ENCODE data around the gene IGSF21. TPM values are rescaled to one million over a fixed set of nuclear protein-coding genes. Genes with fewer than 3 reads are reported as not detected.

Gene IGSF21
- polyA plus RNA-seq, 1 donor (not counting 4 experiments of a cell fraction or from before 2014, with no cell fraction given), result not detected

GRCh38 chr1:18357622-18358230 lies 250.1 kb downstream of the IGSF21 start:
- no peak overlapping the region for H3K4me2 ChIP-seq (ENCODE audit: control insufficient read depth, extremely low read depth, insufficient read depth, low read depth, low read length)
- no peaks in the 10 kb centered on the region for H3K9me3 ChIP-seq (ENCODE audit: control insufficient read depth, low read depth, low read length)
- no peaks in the 10 kb centered on the region for H3K79me2 ChIP-seq (ENCODE audit: control insufficient read depth, insufficient read depth, low read length)
- H3K4me3 ChIP-seq (ENCODE audit: control insufficient read depth in 2 of 3, extremely low read depth in 1 of 3, insufficient read depth in 2 of 3, low read depth in 1 of 3, low read length in 3 of 3), result no peak overlapping the region
- no peak overlapping the region for H3K9ac ChIP-seq (ENCODE audit: control insufficient read depth, extremely low read depth, insufficient read depth, low read length)
- H3K27ac ChIP-seq (ENCODE audit: control insufficient read depth, insufficient read depth, low read length), result no peak overlapping the region
- no peak overlapping the region for H2AFZ ChIP-seq (ENCODE audit: control insufficient read depth, low read length)
- dilution Hi-C loops (cut with MboI; ENCODE audit: extremely low pct_ligation_motif_present, low sequenced_read_pairs), result no loop called here
- no peak for FAIRE-seq
- H3K9me1 ChIP-seq (ENCODE audit: control insufficient read depth, extremely low read depth, insufficient read depth, low read length), result no peaks in the 10 kb centered on the region
- no peaks in the 10 kb centered on the region for H3K27me3 ChIP-seq (ENCODE audit: control insufficient read depth, extremely low read depth, insufficient read depth, low read length)
- no peak for DNase-seq (ENCODE audit: low read depth, low spot score)
- H4K20me1 ChIP-seq (ENCODE audit: control insufficient read depth, extremely low read depth, insufficient read depth, low read length), result no peaks in the 10 kb centered on the region
- TF ChIP-seq CTCF (optimal IDR thresholded peaks at IDR 0.05 in 1 of 3, IDR thresholded peaks at IDR 0.05 in 1 of 3, conservative IDR thresholded peaks at IDR 0.05 in 1 of 3; ENCODE audit: extremely low read depth in 1 of 3, insufficient read depth in 2 of 3, low read length in 3 of 3), result no peak
- TF ChIP-seq EZH2 (IDR thresholded peaks at IDR 0.05; ENCODE audit: low read length), result no peak
- H3K36me3 ChIP-seq (ENCODE audit: control insufficient read depth in 2 of 2, extremely low read depth in 1 of 2, insufficient read depth in 2 of 2, low read length in 2 of 2), result no peaks in the 10 kb centered on the region
- H3K4me1 ChIP-seq (ENCODE audit: control insufficient read depth, extremely low read depth, insufficient read depth, low read length), result no peaks in the 10 kb centered on the region

- FAIRE-seq, result no peak
- H3K27ac ChIP-seq (ENCODE audit: control insufficient read depth, insufficient read depth, low read length), result no peak overlapping the region
Measured at GRCh38 chr1:18358600-18358999, 251.0 kb downstream of the IGSF21 start.

More at GRCh38 chr1:18358600-18358999, 251.0 kb downstream of the IGSF21 start:
- H3K9me3 ChIP-seq (ENCODE audit: control insufficient read depth, low read depth, low read length), result no peaks in the 10 kb centered on the region
- dilution Hi-C loops (cut with MboI; ENCODE audit: extremely low pct_ligation_motif_present, low sequenced_read_pairs), result no loop called here
- H3K27me3 ChIP-seq (ENCODE audit: control insufficient read depth, extremely low read depth, insufficient read depth, low read length), result no peaks in the 10 kb centered on the region
- no peak overlapping the region for H3K4me2 ChIP-seq (ENCODE audit: control insufficient read depth, extremely low read depth, insufficient read depth, low read depth, low read length)
- H3K9ac ChIP-seq (ENCODE audit: control insufficient read depth, extremely low read depth, insufficient read depth, low read length), result no peak overlapping the region
- H3K79me2 ChIP-seq (ENCODE audit: control insufficient read depth, insufficient read depth, low read length), result no peaks in the 10 kb centered on the region
- H4K20me1 ChIP-seq (ENCODE audit: control insufficient read depth, extremely low read depth, insufficient read depth, low read length), result no peaks in the 10 kb centered on the region
- H3K4me3 ChIP-seq (ENCODE audit: control insufficient read depth in 2 of 3, extremely low read depth in 1 of 3, insufficient read depth in 2 of 3, low read depth in 1 of 3, low read length in 3 of 3), result no peak overlapping the region
- H2AFZ ChIP-seq (ENCODE audit: control insufficient read depth, low read length), result no peak overlapping the region
- no peaks in the 10 kb centered on the region for H3K9me1 ChIP-seq (ENCODE audit: control insufficient read depth, extremely low read depth, insufficient read depth, low read length)
- H3K4me1 ChIP-seq (ENCODE audit: control insufficient read depth, extremely low read depth, insufficient read depth, low read length), result no peaks in the 10 kb centered on the region
- TF ChIP-seq CTCF (optimal IDR thresholded peaks at IDR 0.05 in 1 of 3, IDR thresholded peaks at IDR 0.05 in 1 of 3, conservative IDR thresholded peaks at IDR 0.05 in 1 of 3; ENCODE audit: extremely low read depth in 1 of 3, insufficient read depth in 2 of 3, low read length in 3 of 3), result no peak
- TF ChIP-seq EZH2 (IDR thresholded peaks at IDR 0.05; ENCODE audit: low read length), result no peak
- DNase-seq (ENCODE audit: low read depth, low spot score), result no peak
- H3K36me3 ChIP-seq (ENCODE audit: control insufficient read depth in 2 of 2, extremely low read depth in 1 of 2, insufficient read depth in 2 of 2, low read length in 2 of 2), result no peaks in the 10 kb centered on the region

Measured in keratinocyte (primary cell).